ENCODE data around the gene PARP4. TPM values are rescaled to one million over a fixed set of nuclear protein-coding genes. Genes with fewer than 3 reads are reported as not detected.
A peak's percentile ranks its signal among the peaks of the same experiment; 100 is the strongest.
"Not testable (repeated sequence)": the region's sequence is repeated elsewhere in the genome, so short reads cannot be mapped to it uniquely, and the experiment has no call there.

PARP4 gene
- 54.8 and 66.2 TPM in 2 replicates for total RNA-seq

GRCh38 chr13:24512197-24512907 is at the start of gene PARP4:
Gene PARP4, minus strand, starts transcription at chr13:24512778. Its CDS starts 9,002 bp downstream, at chr13:24503776.
- DNase-seq, result peak; percentile 90

DNA sequence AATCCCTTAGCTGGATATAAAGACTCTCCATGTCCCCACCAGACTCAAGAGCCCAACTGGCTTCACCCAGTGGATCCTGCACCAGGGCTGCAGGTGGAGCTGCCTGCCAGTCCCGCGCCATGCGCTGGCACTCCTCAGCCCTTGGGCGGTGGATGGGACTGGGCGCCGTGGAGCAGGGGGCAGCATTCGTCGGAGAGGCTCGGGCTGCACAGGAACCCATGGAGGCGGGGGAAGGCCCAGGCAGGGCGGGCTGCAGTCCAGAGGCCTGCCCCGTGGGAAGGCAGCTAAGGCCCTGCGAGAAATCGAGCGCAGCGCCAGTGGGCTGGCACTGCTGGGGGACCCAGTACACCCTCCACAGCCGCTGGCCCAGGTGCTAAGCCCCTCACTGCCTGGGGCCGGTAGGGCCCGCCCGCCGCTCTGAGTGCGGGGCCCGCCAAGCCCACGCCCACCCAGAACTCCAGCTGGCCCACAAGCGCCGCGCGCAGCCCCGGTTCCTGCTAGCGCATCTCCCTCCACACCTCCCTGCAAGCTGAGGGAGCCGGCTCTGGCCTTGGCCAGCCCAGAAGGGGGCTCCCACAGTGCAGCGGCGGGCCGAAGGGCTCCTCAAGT is 48.1 kb upstream of the PARP4 start:
- not testable (repeated sequence) for DNase-seq

- not testable (repeated sequence) for DNase-seq
Measured at GRCh38 chr13:24559431-24560218, 47.0 kb upstream of the PARP4 start.

GRCh38 chr13:24557081-24557480 is 44.5 kb upstream of the PARP4 start:
- DNase-seq, result no peak

DNA sequence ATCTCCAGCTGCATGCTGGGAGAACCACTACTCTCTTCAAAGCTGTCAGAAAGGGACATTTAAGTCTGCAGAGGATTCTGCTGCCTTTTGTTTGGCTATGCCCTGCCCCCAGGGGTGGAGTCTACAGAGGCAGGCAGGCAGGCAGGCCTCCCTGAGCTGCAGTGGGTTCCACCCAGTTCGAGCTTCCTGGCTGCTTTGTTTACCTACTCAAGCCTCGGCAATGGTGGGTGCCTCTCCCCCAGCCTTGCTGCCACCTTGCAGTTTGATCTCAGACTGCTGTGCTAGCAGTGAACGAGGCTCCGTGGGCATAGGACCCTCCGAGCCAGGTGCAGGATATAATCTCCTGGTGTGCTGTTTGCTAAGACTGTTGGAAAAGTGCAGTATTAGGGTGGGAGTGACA is 41.3 kb upstream of the PARP4 start:
- not testable (repeated sequence) for DNase-seq

GRCh38 chr13:24541476-24542352 is 29.1 kb upstream of the PARP4 start:
- peak; percentile 19 for DNase-seq

- DNase-seq, result no peak
Measured at GRCh38 chr13:24541127-24541475, 28.5 kb upstream of the PARP4 start.

DNA sequence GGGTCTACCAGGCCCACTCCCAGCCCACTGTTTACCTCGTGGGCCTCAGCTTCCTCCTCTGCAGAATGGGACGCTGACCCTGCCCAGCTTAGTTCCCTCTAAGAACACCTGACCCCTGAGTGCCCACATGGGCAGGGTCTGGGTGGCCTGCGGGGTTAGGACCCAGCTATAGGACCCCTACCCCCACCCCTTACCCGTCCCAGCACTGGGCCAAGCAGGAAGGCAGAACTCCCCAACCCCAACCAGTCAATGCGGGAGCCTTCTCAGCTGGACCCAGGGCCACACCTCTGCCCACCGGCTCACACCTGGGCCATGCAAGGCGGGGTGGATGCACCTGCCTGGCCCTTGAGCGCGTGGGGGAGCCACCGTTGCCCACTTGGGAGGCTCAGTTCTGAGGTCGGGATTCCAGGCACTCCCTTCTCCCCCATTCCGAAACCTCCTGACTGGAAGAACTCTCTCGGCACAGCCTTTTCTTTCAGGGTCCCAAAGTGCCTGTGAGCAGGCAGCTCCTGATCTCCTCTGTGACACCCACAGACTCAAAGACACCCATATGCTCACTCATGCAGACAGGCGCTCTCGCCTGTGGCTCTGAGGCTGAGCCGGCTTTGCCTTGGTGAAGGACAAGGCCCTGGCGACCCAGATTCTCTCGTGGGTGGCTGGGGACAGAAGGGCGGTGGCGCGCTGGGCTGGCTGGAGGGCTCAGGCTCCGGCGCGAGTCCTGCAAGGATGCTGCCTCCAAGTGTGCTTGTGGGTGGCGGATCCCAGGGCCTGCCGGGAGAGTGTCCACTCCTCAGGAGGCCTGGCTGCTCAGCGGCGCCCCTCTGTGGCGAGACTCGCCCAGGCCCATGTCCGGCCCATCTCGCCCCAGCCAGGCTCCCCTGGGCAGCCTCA is 27.9 kb upstream of the PARP4 start:
- peak; percentile 37 for DNase-seq

GRCh38 chr13:24539500-24540165 is 27.1 kb upstream of the PARP4 start:
- DNase-seq, result no peak

DNA sequence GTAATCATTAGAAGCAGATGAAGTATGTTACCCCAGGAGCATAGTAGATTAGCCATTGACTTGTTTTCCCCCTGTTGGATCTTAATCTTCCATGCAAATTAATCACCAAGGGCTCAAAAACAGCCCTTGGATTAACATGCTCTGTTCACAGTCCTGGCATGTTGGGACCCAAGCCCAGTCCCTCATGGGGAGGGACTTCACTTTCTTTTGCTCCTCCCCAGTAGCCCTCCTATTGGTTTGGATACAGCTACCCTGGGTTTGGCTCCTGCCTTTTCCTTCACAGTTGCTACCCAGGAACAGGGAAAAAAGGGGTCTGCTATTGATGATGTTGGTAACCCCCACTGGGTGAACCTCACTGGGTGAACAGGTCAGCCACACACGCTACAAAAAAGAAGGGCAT is 16.9 kb upstream of the PARP4 start:
- no peak for DNase-seq

- no peak for DNase-seq
Measured at GRCh38 chr13:24528816-24529398, 16.3 kb upstream of the PARP4 start.

GRCh38 chr13:24527266-24527775 is 14.7 kb upstream of the PARP4 start:
- DNase-seq, result no peak

GRCh38 chr13:24520733-24521132 is 8.2 kb upstream of the PARP4 start:
- no peak for DNase-seq

GRCh38 chr13:24516919-24517318 is 4.3 kb upstream of the PARP4 start:
- DNase-seq, result no peak

DNA sequence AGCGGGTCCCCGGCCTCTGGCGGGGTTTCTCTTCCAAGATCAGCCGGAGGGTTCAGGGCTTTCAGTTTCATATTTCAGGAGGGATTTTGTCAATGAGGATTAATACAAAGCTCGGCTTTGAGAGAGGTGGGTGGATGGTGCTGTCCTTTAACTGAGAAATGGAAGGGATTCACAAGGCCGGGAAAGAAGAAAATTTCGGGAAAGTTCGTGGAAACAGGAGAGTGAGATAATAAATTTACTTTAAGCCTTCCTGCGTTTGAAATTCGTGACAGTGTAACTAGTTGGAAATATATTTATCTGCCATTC is 283 bp upstream of the PARP4 start:
- DNase-seq, result no peak

- no peak for DNase-seq
Measured at GRCh38 chr13:24511816-24512196, 772 bp downstream of the PARP4 start.

DNA sequence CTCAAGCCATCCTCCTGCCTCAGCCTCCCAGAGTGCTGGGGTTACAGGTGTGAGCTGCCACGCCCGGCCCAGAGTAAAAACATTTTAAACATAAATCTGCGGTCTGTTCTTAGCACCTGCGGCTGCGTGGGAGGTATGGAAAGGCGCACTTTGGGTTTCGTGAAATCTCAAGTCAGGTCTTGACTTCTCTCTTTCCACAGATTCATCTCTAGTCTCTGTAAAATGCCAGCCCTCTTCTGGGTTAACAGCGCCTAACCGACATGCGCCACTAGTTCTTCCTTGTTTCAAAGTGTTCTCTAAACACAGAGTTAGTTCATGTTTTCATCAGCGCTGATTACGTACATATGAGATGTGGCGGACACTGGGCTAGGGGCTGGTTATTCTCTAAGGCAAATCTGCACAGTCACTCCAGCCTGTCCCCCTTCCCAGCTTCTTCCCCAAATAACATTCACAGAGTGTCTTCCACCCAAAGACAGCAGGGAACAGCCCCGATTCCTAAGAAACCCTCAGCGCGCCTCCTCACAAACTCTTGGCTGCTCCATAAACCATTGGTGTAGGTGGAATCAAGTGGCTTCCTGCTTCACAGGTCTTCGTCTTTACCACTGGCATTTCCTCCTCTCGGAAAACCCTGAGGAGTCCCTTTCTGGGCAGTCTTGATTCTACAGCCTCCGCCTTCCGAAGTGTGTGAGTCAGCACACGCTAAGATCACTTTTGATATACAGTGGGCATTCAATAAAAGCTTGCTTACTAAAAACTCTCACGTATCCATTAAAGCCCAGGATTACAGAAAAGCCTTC is 1.4 kb downstream of the PARP4 start:
- DNase-seq, result peak; percentile 91

DNA sequence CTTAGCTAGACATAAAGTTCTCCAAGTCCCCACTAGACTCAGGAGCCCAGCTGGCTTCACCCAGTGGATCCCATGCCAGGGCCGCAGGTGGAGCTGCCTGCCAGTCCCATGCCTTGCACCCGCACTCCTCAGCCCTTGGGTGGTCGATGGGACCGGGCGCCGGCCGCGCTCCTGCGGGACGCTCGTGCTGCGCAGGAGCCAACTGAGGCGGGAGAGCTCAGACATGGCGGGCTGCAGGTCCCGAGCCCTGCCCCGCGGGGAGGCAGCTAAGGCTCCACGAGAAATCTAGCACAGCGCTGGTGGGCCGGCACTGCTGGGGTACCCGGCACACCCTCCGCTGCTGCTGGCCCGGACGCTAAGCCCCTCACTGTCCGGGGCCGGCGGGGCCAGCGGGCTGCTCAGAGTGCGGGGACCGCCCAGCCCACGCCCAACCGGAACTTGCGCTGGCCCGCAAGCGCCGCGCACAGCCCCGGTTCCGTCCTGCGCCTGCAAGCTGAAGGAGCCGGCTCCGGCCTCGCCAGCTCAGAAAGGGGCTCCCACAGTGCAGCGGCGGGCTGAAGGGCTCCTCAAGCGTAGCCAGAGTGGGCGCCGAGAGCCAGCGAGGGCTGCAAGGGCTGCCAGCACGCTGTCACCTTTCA is 5.8 kb downstream of the PARP4 start:
- DNase-seq, result no peak

DNA sequence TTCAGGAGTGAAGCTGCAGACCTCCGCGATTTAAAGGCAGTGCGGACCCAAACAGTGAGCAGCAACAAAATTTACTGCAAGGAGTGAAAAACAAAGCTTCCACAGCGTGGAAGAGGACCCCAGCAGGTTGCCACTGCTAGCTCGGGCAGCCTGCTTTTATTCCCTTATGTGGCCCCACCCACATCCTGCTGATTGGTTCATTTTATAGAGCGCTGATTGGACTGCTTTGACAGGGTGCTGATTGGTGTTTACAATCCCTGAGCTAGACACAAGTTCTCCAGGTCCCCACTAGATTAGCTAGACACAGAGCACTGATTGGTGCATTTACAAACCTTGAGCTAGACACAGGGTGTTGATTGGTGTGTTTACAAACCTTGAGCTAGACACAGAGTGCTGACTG is 6.3 kb downstream of the PARP4 start:
- not testable (repeated sequence) for DNase-seq

Data from dermis blood vessel endothelial cell (primary cell).